HepG2 (cell line): ENCODE measurements around the gene CSNK2B. TPM values are rescaled to one million over a fixed set of nuclear protein-coding genes. Genes with fewer than 3 reads are reported as not detected.
A peak's percentile ranks its signal among the peaks of the same experiment; 100 is the strongest.

ENCODE experiments used
- ATM ChIP-seq: fragments of 450-650 bp; IDR thresholded peaks from 2 replicates; pipeline ENCODE4 v1.7.1; 2017; ENCODE audit warnings: mild to moderate bottlenecking, borderline replicate concordance
- CBX2 ChIP-seq, 2 experiments: fragments of 200-600 bp in 1 of 2; sonication (generic); formaldehyde crosslinking in 1 of 2; IDR thresholded peaks; 2 replicates each; pipeline versions ENCODE4 v1.7.0 to v1.8.1; 2018 to 2022; ENCODE audit warnings: low read depth in 2 of 2, low read length in 1 of 2, mild to moderate bottlenecking in 1 of 2, missing genetic modification reagents in 1 of 2
- CBX5 ChIP-seq: sonication (generic); formaldehyde crosslinking; IDR thresholded peaks from 2 replicates; pipeline ENCODE4 v1.4.0; 2020; ENCODE audit warnings: missing genetic modification reagents, borderline replicate concordance
- CENPX ChIP-seq: sonication (generic); formaldehyde crosslinking; IDR thresholded peaks from 2 replicates; pipeline ENCODE4 v1.9.0; 2021; ENCODE audit warnings: mild to moderate bottlenecking, missing genetic modification reagents, moderate library complexity
- CHD2 ChIP-seq: IDR thresholded peaks from 2 replicates; pipeline ENCODE4 v1.6.1; 2011; ENCODE audit warnings: low read depth, low read length, improper control_type of control experiment
- DBP ChIP-seq: sonication (generic); formaldehyde crosslinking; IDR thresholded peaks from 2 replicates; pipeline ENCODE4 v1.4.0; 2020; ENCODE audit warnings: missing genetic modification reagents; ENCODE audit errors: not compliant biosample characterization
- GTF2F1 ChIP-seq: fragments of 150-350 bp; IDR thresholded peaks from 2 replicates; pipeline ENCODE4 v1.6.1; 2014; ENCODE audit warnings: low read length
- JUN ChIP-seq: sonication (generic); formaldehyde crosslinking; IDR thresholded peaks from 2 replicates; pipeline ENCODE4 v1.4.0; 2020; ENCODE audit warnings: mild to moderate bottlenecking, missing genetic modification reagents
- MED1 ChIP-seq: sonication (generic); formaldehyde crosslinking; IDR thresholded peaks from 2 replicates; pipeline ENCODE4 v1.4.0; 2020; ENCODE audit warnings: missing genetic modification reagents
- NFYB ChIP-seq: sonication (generic); formaldehyde crosslinking; IDR thresholded peaks from 2 replicates; pipeline ENCODE4 v1.4.0; 2020; ENCODE audit warnings: missing genetic modification reagents
- REL ChIP-seq: sonication (generic); formaldehyde crosslinking; conservative IDR thresholded peaks from 2 replicates; pipeline ENCODE4 v1.8.0; 2022; ENCODE audit warnings: mild to moderate bottlenecking, missing genetic modification reagents, moderate library complexity
- RXRB ChIP-seq: IDR thresholded peaks from 2 replicates; pipeline ENCODE4 v1.6.1; 2016; ENCODE audit warnings: borderline replicate concordance, missing genetic modification reagents, missing compliant biosample characterization
- SAFB2 ChIP-seq: sonication (generic); formaldehyde crosslinking; IDR thresholded peaks from 2 replicates; pipeline ENCODE4 v1.5.1; 2020; ENCODE audit warnings: missing genetic modification reagents, low read depth, mild to moderate bottlenecking, borderline replicate concordance
- SIX4 ChIP-seq: sonication (generic); formaldehyde crosslinking; IDR thresholded peaks from 2 replicates; pipeline ENCODE4 v1.4.0; 2020; ENCODE audit warnings: missing genetic modification reagents
- ZBTB26 ChIP-seq: IDR thresholded peaks from 2 replicates; pipeline ENCODE4 v1.6.1; 2016; ENCODE audit warnings: missing compliant biosample characterization, missing genetic modification reagents, borderline replicate concordance
- ZFP91 ChIP-seq: sonication (generic); formaldehyde crosslinking; IDR thresholded peaks from 2 replicates; pipeline ENCODE4 v1.9.0; 2022; ENCODE audit warnings: missing genetic modification reagents, mild to moderate bottlenecking, borderline replicate concordance
- ZNF317 ChIP-seq: sonication (generic); formaldehyde crosslinking; IDR thresholded peaks from 2 replicates; pipeline ENCODE4 v1.5.0; 2020; ENCODE audit warnings: mild to moderate bottlenecking, missing genetic modification reagents
- ZNF383 ChIP-seq: sonication (generic); formaldehyde crosslinking; IDR thresholded peaks from 2 replicates; pipeline ENCODE4 v1.4.0; 2020; ENCODE audit warnings: missing genetic modification reagents, mild to moderate bottlenecking, borderline replicate concordance
- ZNF687 ChIP-seq: sonication (generic); formaldehyde crosslinking; IDR thresholded peaks from 2 replicates; pipeline ENCODE4 v1.5.1; 2020; ENCODE audit warnings: mild to moderate bottlenecking, missing genetic modification reagents, moderate library complexity
- ZNF782 ChIP-seq: sonication (generic); formaldehyde crosslinking; IDR thresholded peaks from 2 replicates; pipeline ENCODE4 v1.4.0; 2020; ENCODE audit warnings: missing genetic modification reagents, mild to moderate bottlenecking, borderline replicate concordance
- polyA plus RNA-seq, 8 experiments: library from polyadenylated mRNA; depleted of rRNA in 3 of 8; stranded (reverse) in 7 of 8; unstranded in 1 of 8; fragments of >200 nt; fragmentation: Illumina TruSeq in 4 of 8; extraction: Trizol in 4 of 8; gene quantifications; 2 replicates each; pipeline versions ENCODE4 v1.2.1 to v1.2.3, GENCODE V29; 2011 to 2016; ENCODE audit warnings: low read depth in 4 of 8, missing spikeins in 1 of 8, mixed read lengths in 1 of 8; ENCODE audit not compliant: insufficient read depth in 1 of 8
- total RNA-seq, 5 experiments: library from RNA; depleted of rRNA; stranded (reverse); fragments of >200 nt; fragmentation: Illumina TruSeq; extraction: Trizol; gene quantifications; 2 replicates each; pipeline ENCODE4 v1.2.3, GENCODE V29; 2016; ENCODE audit warnings: low read depth in 1 of 5

The CSNK2B gene
- total and polyA plus RNA-seq, 2 of the 13 experiments (the other 11 are each of a cell fraction or from before 2014, with no cell fraction given) = 111 to 296 TPM

GRCh38 chr6:31619805-31620585, 45.9 kb upstream of the CSNK2B start (continued):
- TF ChIP-seq ZNF782 (CRISPR knock-in tag) = peak; percentile 87; the same call in 1 of the 2 replicates
- no peak for TF ChIP-seq CBX2 (IDR thresholded peaks at IDR 0.05; ENCODE audit: low read depth, low read length)
- TF ChIP-seq CBX2 (CRISPR knock-in tag; IDR thresholded peaks at IDR 0.05; ENCODE audit: low read depth) = 0 out of 2 replicates have a peak, but pooled peaks have one; percentile 68
- peak; percentile 89 for TF ChIP-seq ZNF687
- TF ChIP-seq SIX4 (CRISPR knock-in tag) = peak; percentile 71; the same call in 1 of the 2 replicates
- peak; percentile 80 for TF ChIP-seq JUN
- no peak for TF ChIP-seq CENPX (CRISPR knock-in tag)
- peak; percentile 72; the same call in 1 of the 2 replicates for TF ChIP-seq CBX5
- TF ChIP-seq CHD2 = peak; percentile 76
- TF ChIP-seq REL = peak; percentile 73; the same call in 1 of the 2 replicates
- TF ChIP-seq ZNF317 = peak; percentile 78
- TF ChIP-seq ZBTB26 = peak; percentile 84; the same call in 1 of the 2 replicates
- peak; percentile 87 for TF ChIP-seq ZFP91
- TF ChIP-seq DBP (CRISPR knock-in tag) = peak; percentile 49
- TF ChIP-seq GTF2F1 = peak; percentile 76; the same call in 1 of the 2 replicates
- peak; percentile 23; the same call in 1 of the 2 replicates for TF ChIP-seq RXRB
- peak; percentile 82 for TF ChIP-seq MED1 (CRISPR knock-in tag)
- TF ChIP-seq SAFB2 (CRISPR knock-in tag) = 0 out of 2 replicates have a peak, but pooled peaks have one; percentile 59
- no peak; the same call in 1 of the 2 replicates for TF ChIP-seq ZNF383 (CRISPR knock-in tag)
- TF ChIP-seq NFYB (CRISPR knock-in tag) = peak; percentile 79
- no peak for TF ChIP-seq ATM
